Measurements from ENCODE around the gene RNF223. TPM values are rescaled to one million over a fixed set of nuclear protein-coding genes. Genes with fewer than 3 reads are reported as not detected.

RNF223 gene
- total RNA-seq, 1 donor = not detected

DNA sequence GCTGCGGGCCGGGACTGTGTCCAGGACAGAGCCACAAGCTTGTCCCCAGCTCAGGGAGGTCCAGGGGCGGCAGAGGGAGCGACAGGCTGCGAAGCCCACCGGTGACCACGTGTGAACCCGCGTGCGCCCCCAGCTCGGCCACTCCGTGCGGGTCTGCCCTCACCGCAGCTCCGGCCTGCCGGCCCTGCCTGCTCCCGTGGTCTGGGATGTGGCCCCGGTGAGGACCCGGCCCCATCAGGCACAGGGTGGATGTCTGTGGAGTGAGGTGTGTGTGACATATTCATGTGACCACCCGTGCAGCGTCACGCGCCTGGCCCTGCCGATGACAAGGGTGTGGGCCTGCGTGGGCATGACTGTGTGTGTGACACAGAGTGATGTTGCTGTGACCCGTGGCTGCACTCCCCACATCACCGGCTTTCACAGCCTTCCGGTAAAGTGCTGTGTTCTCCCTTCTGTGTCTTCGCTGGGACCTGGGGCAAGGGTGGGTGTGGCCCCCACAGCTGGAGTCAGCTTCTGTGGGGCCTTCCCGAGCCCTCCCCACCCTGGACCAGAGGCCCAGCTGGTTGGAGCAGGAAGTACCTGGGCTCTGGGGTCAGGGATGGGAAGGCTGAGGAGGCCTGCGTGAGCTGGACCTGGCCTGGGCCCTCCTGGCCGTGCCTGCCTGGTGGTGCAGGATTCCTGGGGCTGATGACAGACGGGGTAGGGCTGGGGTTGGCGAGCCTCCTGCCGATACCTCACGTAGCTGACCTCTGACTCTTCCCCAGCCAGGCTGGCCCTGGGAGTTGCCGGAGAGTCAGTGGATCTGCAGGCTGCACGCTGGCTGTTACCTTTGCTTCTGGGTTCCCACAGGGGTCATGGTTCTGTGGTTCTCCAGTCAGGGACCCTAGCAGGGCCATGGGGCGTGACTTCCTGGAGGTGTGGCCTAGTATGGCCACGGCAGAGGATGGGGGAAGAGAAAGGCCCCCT, 4.1 kb downstream of the RNF223 start:
- peak; percentile 95 for DNase-seq (ENCODE audit: insufficient read length, low spot score, missing footprints)
- Histone ChIP-seq H2AFZ (ENCODE audit: low read length) (no peak overlapping the region), H3K27me3 (ENCODE audit: insufficient read depth, low read length) (peaks cover 11% of the 10 kb centered on the region), H3K4me1 (ENCODE audit: insufficient read depth, low read length) (no peaks in the 10 kb centered on the region), H4K20me1 (ENCODE audit: insufficient read depth, low read length) (no peaks in the 10 kb centered on the region), H3K4me3 (ENCODE audit: insufficient read depth, low read length) (no peak overlapping the region), H3K36me3 (ENCODE audit: insufficient read depth, low read length) (no peaks in the 10 kb centered on the region), H3K4me2 (ENCODE audit: insufficient read depth, low read length) (no peak overlapping the region), H3K9me3 (ENCODE audit: low read depth, low read length) (no peaks in the 10 kb centered on the region), H3K27ac (ENCODE audit: low read depth, low read length) (no peak overlapping the region), H3K79me2 (ENCODE audit: insufficient read depth, low read length) (no peaks in the 10 kb centered on the region)
- TF ChIP-seq CTCF (IDR thresholded peaks at IDR 0.05; ENCODE audit: extremely low read depth, low read depth, low read length) = no peak

- Histone ChIP-seq H3K4me2 (ENCODE audit: insufficient read depth, low read length) (peak overlapping the region; percentile 82), H3K36me3 (ENCODE audit: insufficient read depth, low read length) (no peaks in the 10 kb centered on the region), H3K4me3 (ENCODE audit: insufficient read depth, low read length) (peak overlapping the region; percentile 70), H4K20me1 (ENCODE audit: insufficient read depth, low read length) (no peaks in the 10 kb centered on the region), H3K27ac (ENCODE audit: low read depth, low read length) (no peak overlapping the region), H3K27me3 (ENCODE audit: insufficient read depth, low read length) (peaks cover 11% of the 10 kb centered on the region), H3K4me1 (ENCODE audit: insufficient read depth, low read length) (peaks cover 3% of the 10 kb centered on the region), H3K79me2 (ENCODE audit: insufficient read depth, low read length) (no peaks in the 10 kb centered on the region), H2AFZ (ENCODE audit: low read length) (peak overlapping the region; percentile 85), H3K9me3 (ENCODE audit: low read depth, low read length) (no peaks in the 10 kb centered on the region)
- DNase-seq (ENCODE audit: insufficient read length, low spot score, missing footprints) = peak; percentile 97
- no peak for TF ChIP-seq CTCF (IDR thresholded peaks at IDR 0.05; ENCODE audit: extremely low read depth, low read depth, low read length)
Measured at GRCh38 chr1:1069056-1069710, 4.9 kb downstream of the RNF223 start.

- TF ChIP-seq CTCF (IDR thresholded peaks at IDR 0.05; ENCODE audit: extremely low read depth, low read depth, low read length) = no peak
- no peak overlapping the region for H2AFZ ChIP-seq (ENCODE audit: low read length)
Measured at GRCh38 chr1:1068517-1069055, 5.5 kb downstream of the RNF223 start.

More at GRCh38 chr1:1068517-1069055, 5.5 kb downstream of the RNF223 start:
- Histone ChIP-seq H3K4me2 (ENCODE audit: insufficient read depth, low read length) (no peak overlapping the region), H3K4me3 (ENCODE audit: insufficient read depth, low read length) (no peak overlapping the region), H3K79me2 (ENCODE audit: insufficient read depth, low read length) (no peaks in the 10 kb centered on the region), H3K27ac (ENCODE audit: low read depth, low read length) (no peak overlapping the region), H4K20me1 (ENCODE audit: insufficient read depth, low read length) (no peaks in the 10 kb centered on the region), H3K9me3 (ENCODE audit: low read depth, low read length) (no peaks in the 10 kb centered on the region), H3K36me3 (ENCODE audit: insufficient read depth, low read length) (no peaks in the 10 kb centered on the region), H3K4me1 (ENCODE audit: insufficient read depth, low read length) (peaks cover 9% of the 10 kb centered on the region), H3K27me3 (ENCODE audit: insufficient read depth, low read length) (peaks cover 11% of the 10 kb centered on the region)
- DNase-seq (ENCODE audit: insufficient read length, low spot score, missing footprints) = no peak
